HG03521 (cell line): ENCODE results near the gene IRF9.

Experiments
- ATAC-seq: cut with Tn5 transposase; IDR thresholded peaks from one replicate; pipeline ENCODE4 v1.9.1; 2021; ENCODE audit warnings: mild to moderate bottlenecking, moderate library complexity; ENCODE audit not compliant: unreplicated experiment

Gene IRF9

GRCh38 chr14:24172261-24172860 lies 11.3 kb downstream of the IRF9 start:
- ATAC-seq, result no peak

- ATAC-seq, result no peak
These were observed 11.8 kb downstream of the IRF9 start for GRCh38 chr14:24172871-24173281.

- ATAC-seq, result no peak
These were observed 15.5 kb downstream of the IRF9 start for GRCh38 chr14:24176599-24176998.

- ATAC-seq, result no peak
These were observed 16.2 kb downstream of the IRF9 start for GRCh38 chr14:24177041-24177825.

GRCh38 chr14:24177891-24178290 lies 16.8 kb downstream of the IRF9 start:
- no peak for ATAC-seq

- no peak for ATAC-seq
These were observed 17.5 kb downstream of the IRF9 start for GRCh38 chr14:24178399-24179178.

- ATAC-seq, result no peak
These were observed 18.4 kb downstream of the IRF9 start for GRCh38 chr14:24179294-24179960.

GRCh38 chr14:24179961-24180796 lies 19.1 kb downstream of the IRF9 start:
- ATAC-seq, result no peak

- ATAC-seq, result no peak
These were observed 20.5 kb downstream of the IRF9 start for GRCh38 chr14:24181371-24182077.

- ATAC-seq, result no peak
These were observed 21.2 kb downstream of the IRF9 start for GRCh38 chr14:24182110-24182882.

- no peak for ATAC-seq
These were observed 22.0 kb downstream of the IRF9 start for GRCh38 chr14:24183014-24183481.

- ATAC-seq, result no peak
These were observed 23.3 kb downstream of the IRF9 start for GRCh38 chr14:24184104-24184970.

GRCh38 chr14:24185026-24185425 lies 24.0 kb downstream of the IRF9 start:
- ATAC-seq, result no peak

- ATAC-seq, result no peak
These were observed 24.7 kb downstream of the IRF9 start for GRCh38 chr14:24185741-24186140.

- ATAC-seq, result no peak
These were observed 25.9 kb downstream of the IRF9 start for GRCh38 chr14:24186831-24187538.

GRCh38 chr14:24187539-24187915 lies 26.5 kb downstream of the IRF9 start:
- ATAC-seq, result no peak
